Large intestine (tissue), 3 donors: ENCODE measurements around the gene SLC9A8. TPM values are rescaled to one million over a fixed set of nuclear protein-coding genes. Genes with fewer than 3 reads are reported as not detected.
A peak's percentile ranks its signal among the peaks of the same experiment; 100 is the strongest.

Source experiments
- DNase-seq, 2 donors: peaks; one replicate each; pipeline versions ENCODE4 v3.0.0 to v3.0.0-alpha.2; 2013
- H3K27ac ChIP-seq: one replicate; pipeline ENCODE4 v1.5.1; 2013; ENCODE audit warnings: low read length
- H3K27me3 ChIP-seq: 2 replicates; pipeline ENCODE4 v1.6.1; 2013; ENCODE audit warnings: low read length; ENCODE audit not compliant: control insufficient read depth, insufficient read depth
- H3K36me3 ChIP-seq: 2 replicates; pipeline ENCODE4 v1.6.1; 2013; ENCODE audit warnings: low read length; ENCODE audit not compliant: control insufficient read depth, insufficient read depth
- H3K4me1 ChIP-seq: one replicate; pipeline ENCODE4 v1.6.1; 2013; ENCODE audit warnings: low read length; ENCODE audit not compliant: control insufficient read depth, insufficient read depth
- H3K4me3 ChIP-seq: one replicate; pipeline ENCODE4 v1.5.1; 2013; ENCODE audit warnings: low read length
- H3K9me3 ChIP-seq: one replicate; pipeline ENCODE4 v1.6.1; 2013; ENCODE audit warnings: mild to moderate bottlenecking, low read depth, low read length, moderate library complexity; ENCODE audit not compliant: control insufficient read depth
- WGBS: methylation state at CpG from one replicate; pipeline ENCODE4 v1.1.5; 2013; ENCODE audit warnings: low lambda C conversion rate; ENCODE audit not compliant: insufficient coverage; 5-methylcytosine and 5-hydroxymethylcytosine counted together
- polyA plus RNA-seq: library from polyadenylated mRNA; unstranded; fragments of 120-200 nt; gene quantifications from one replicate; pipeline ENCODE4 v1.2.1, GENCODE V29; 2013

Gene SLC9A8
- polyA plus RNA-seq, 1 donor = 11.3 TPM

DNA sequence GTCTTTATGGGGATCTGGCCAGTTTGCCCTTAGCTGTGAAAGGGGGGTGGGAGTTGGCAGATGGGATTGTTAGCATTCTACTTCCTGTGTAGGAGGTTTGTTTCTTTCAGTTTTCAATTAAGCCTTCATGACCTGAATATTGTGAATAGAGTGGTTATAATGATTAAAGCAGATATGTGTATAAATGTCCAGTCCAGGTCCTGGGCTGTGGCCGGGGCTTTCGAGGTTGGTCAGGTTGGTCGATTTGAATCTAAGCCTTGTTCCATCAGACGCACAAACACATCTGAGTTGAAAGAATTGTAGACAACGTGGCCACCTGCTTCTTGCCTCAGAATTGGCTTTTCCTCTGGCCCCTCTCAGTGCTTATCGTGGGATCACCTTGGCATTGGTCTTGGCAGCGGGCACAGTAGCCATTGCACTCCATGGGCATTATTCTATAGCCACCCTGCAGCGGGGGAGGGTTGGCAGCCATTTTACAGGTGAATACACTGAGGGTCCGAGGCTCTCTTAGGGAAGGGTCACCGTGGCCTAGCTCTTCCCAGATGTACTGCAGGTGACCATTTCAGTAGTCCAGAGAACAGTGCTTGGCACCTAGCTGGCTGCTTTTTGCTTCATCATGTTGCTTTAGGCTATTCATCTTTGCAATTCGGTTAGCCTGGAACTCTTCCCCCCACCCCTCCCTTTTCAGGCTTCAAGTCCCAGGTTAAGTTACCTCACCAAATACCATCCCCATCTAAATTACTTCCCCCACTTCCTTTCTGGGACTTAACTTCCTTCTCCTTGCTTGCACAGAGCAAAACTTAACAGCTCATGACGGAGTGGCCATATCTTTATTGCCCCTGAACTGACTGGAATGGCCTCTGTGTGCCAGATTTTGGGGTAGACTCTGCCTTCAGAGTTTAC, 124.7 kb downstream of the SLC9A8 start:
- H3K4me1 ChIP-seq = peaks cover 17% of the 10 kb centered on the region
- WGBS = no CpG with 5 or more reads among the region's 12 CpGs
- DNase-seq = peak; percentile 66 to 85

DNA sequence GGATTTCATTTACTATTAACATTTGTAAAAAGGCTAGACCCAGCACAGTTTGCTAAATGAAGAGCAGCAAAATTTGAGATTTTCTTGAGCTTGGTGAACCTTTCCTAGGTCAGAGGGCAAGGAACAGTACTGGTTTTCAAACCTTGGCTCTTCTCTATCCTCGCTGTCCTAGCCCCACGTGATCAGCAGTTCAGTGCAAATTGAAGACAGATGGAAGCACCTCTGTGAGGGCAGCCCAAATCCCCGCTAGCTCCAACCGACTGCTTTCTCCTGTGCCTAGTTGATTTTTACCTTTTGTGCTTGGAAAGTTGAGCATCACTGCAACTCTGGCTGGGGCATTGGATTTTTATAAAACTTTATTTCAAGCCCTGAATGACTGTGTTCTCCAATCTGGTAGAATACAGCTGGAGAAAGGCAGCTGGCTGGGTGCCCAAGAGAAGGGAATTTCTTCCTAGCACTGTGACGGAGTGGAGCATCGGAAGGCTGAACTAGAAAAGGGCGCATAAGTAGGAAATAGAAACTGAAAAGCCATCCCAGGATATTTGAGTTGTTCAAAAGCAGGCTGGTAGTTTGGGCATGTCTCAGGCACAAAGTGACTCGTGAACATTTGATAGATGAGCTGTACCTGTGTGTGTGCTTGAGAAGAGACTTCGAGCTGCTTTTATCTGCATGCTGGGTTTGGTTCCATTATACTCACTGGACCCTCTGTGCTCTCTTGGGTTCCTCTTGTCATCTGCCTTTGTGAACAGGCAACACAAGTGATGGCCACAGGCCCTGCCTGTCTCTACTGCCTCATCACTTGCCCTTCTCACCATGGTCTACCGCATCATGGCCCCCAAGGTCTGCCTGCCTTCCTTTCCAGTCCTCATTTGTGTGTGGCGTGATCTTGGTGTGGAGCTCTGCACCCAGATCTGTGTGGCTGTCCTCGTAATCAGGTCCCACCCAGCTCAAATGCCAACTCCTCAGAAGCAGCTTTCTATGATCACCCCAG, 125.8 kb downstream of the SLC9A8 start:
- WGBS = 0% methylated on average over 2 of the region's 12 CpGs
- Histone ChIP-seq H3K27me3 (no peaks in the 10 kb centered on the region), H3K4me3 (peak overlapping the region; percentile 94), H3K9me3 (no peaks in the 10 kb centered on the region), H3K4me1 (peaks cover 17% of the 10 kb centered on the region), H3K36me3 (peaks cover 38% of the 10 kb centered on the region), H3K27ac (peak overlapping the region; percentile 94)
- DNase-seq = peak in 1 of 2 donors; percentile 35

More for the DNA sequence above, 124.7 kb downstream of the SLC9A8 start:
- Histone ChIP-seq H3K27ac (peak overlapping the region; percentile 94), H3K4me3 (peak overlapping the region; percentile 94), H3K9me3 (no peaks in the 10 kb centered on the region), H3K27me3 (no peaks in the 10 kb centered on the region), H3K36me3 (peaks cover 28% of the 10 kb centered on the region)

DNA sequence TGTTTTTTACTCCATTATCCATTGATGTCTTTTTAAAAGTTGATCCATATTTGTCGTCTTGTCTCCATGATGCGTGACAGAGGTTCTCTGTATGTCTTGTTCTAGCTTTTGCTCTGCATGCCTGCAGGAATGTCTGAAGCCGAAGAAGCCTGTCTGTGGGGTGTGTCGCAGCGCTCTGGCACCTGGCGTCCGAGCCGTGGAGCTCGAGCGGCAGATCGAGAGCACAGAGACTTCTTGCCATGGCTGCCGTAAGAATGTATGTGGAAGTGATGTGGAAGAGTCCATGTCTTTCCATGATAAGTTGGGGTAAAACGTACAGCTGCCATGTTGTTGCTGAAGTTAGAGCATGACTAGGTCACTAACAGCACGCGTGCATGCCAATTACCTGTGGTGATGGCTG, 128.8 kb downstream of the SLC9A8 start:
- no peaks in the 10 kb centered on the region for H3K9me3 ChIP-seq
- no peak for DNase-seq
- H3K27ac ChIP-seq = no peak overlapping the region
- no peak overlapping the region for H3K4me3 ChIP-seq
- WGBS = no CpG with 5 or more reads among the region's 15 CpGs
- H3K27me3 ChIP-seq = no peaks in the 10 kb centered on the region
- H3K4me1 ChIP-seq = peaks cover 14% of the 10 kb centered on the region
- H3K36me3 ChIP-seq = peaks cover 59% of the 10 kb centered on the region

Other genes with a start within 250 kb of the SLC9A8 start
- gene PTGIS, start 244.7 kb upstream of the SLC9A8 start, polyA plus RNA-seq = 13.5 TPM
- 51.2 TPM for gene B4GALT5, start 99.0 kb upstream of the SLC9A8 start, polyA plus RNA-seq
- 14.4 TPM for gene SPATA2, start 102.7 kb downstream of the SLC9A8 start, polyA plus RNA-seq
- 125 TPM for gene RNF114, start 123.6 kb downstream of the SLC9A8 start, polyA plus RNA-seq
- gene SNAI1, start 170.2 kb downstream of the SLC9A8 start, polyA plus RNA-seq = 4.4 TPM